ENCODE measurements around the gene HES1. TPM values are rescaled to one million over a fixed set of nuclear protein-coding genes. Genes with fewer than 3 reads are reported as not detected.

The HES1 gene
- total and polyA plus RNA-seq, 9 of the 15 experiments (the other 6 are each of a cell fraction or from before 2014, with no cell fraction given): 3.4 to 37.0 (median 19.3) TPM

DNA sequence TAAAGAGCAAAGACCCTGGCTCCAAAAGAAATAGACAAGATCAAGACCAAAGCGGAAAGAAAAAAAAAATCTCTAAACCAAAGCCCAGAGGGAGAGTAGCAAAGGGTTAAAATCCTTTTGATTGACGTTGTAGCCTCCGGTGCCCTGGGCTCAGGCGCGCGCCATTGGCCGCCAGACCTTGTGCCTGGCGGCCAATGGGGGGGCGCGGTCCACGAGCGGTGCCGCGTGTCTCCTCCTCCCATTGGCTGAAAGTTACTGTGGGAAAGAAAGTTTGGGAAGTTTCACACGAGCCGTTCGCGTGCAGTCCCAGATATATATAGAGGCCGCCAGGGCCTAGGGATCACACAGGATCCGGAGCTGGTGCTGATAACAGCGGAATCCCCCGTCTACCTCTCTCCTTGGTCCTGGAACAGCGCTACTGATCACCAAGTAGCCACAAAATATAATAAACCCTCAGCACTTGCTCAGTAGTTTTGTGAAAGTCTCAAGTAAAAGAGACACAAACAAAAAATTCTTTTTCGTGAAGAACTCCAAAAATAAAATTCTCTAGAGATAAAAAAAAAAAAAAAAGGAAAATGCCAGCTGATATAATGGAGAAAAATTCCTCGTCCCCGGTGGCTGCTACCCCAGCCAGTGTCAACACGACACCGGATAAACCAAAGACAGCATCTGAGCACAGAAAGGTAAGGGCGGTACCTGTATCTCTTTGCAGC is at the start of gene HES1 (continued):
- peak; percentile 97 for TF ChIP-seq MTA3 (IDR thresholded peaks at IDR 0.05; ENCODE audit: borderline replicate concordance)
- no peak for TF ChIP-seq GABPA (tag; conservative IDR thresholded peaks at IDR 0.05; ENCODE audit: low read depth)
- TF ChIP-seq THAP12 (CRISPR knock-in tag; IDR thresholded peaks at IDR 0.05): peak; percentile 35; the same call in 1 of the 2 replicates
- TF ChIP-seq MBD2 (IDR thresholded peaks at IDR 0.05; ENCODE audit: borderline replicate concordance, low read depth): peak; percentile 72; the same call in 1 of the 2 replicates
- no peak for TF ChIP-seq ILF3 (IDR thresholded peaks at IDR 0.05; ENCODE audit: borderline replicate concordance)
- peak; percentile 84 for TF ChIP-seq SUPT5H (IDR thresholded peaks at IDR 0.05)
- no peak for TF ChIP-seq ZBTB2 (IDR thresholded peaks at IDR 0.05)
- TF ChIP-seq ZNF609 (CRISPR knock-in tag; IDR thresholded peaks at IDR 0.05; ENCODE audit: borderline replicate concordance): no peak
- no peak for TF ChIP-seq ZHX1 (conservative IDR thresholded peaks at IDR 0.05; ENCODE audit: low read length)
- peak in 1 of 2 experiments; percentile 63; a peak in 1 of 4 replicates for TF ChIP-seq HDAC1 (IDR thresholded peaks at IDR 0.05)
- no peak; the same call in 1 of the 2 replicates for TF ChIP-seq GATAD2B (IDR thresholded peaks at IDR 0.05; ENCODE audit: borderline replicate concordance)
- no peak for TF ChIP-seq ZNF277 (CRISPR knock-in tag; IDR thresholded peaks at IDR 0.05; ENCODE audit: borderline replicate concordance)
- TF ChIP-seq ZNF253 (CRISPR knock-in tag; conservative IDR thresholded peaks at IDR 0.05): no peak
- TF ChIP-seq MEIS2 (IDR thresholded peaks at IDR 0.05; ENCODE audit: partially characterized antibody): peak; percentile 88
